Mesothelial cell of epicardium (in vitro differentiated cells): Measurements from ENCODE around the gene PCDHGA7. TPM values are rescaled to one million over a fixed set of nuclear protein-coding genes. Genes with fewer than 3 reads are reported as not detected.
"Not testable (repeated sequence)": the region's sequence is repeated elsewhere in the genome, so short reads cannot be mapped to it uniquely, and the experiment has no call there.

ENCODE experiments used
- DNase-seq, 2 experiments: peaks; one replicate each; pipeline ENCODE4 v3.0.0; 2021; ENCODE audit warnings: low spot score in 2 of 2; ENCODE audit not compliant: unreplicated experiment in 2 of 2
- H3K27ac Mint-ChIP-seq: 2 replicates; pipeline ENCODE4 v1.8.0; 2021; ENCODE audit warnings: mixed read lengths
- H3K27me3 Mint-ChIP-seq: 2 replicates; pipeline ENCODE4 v1.8.0; 2021; ENCODE audit warnings: low read depth, mixed read lengths
- H3K36me3 Mint-ChIP-seq: 2 replicates; pipeline ENCODE4 v1.8.0; 2021; ENCODE audit warnings: mixed read lengths
- H3K4me1 Mint-ChIP-seq: 2 replicates; pipeline ENCODE4 v1.8.0; 2021; ENCODE audit warnings: mixed read lengths
- H3K4me3 Mint-ChIP-seq: 2 replicates; pipeline ENCODE4 v1.8.0; 2021; ENCODE audit warnings: mild to moderate bottlenecking, moderate library complexity, mixed read lengths
- H3K9me3 Mint-ChIP-seq: 2 replicates; pipeline ENCODE4 v1.8.0; 2021; ENCODE audit warnings: mixed read lengths
- total RNA-seq: library from RNA; stranded (reverse); gene quantifications from 3 replicates; pipeline ENCODE4 v1.2.1, GENCODE V29; 2021
- TF ChIP-seq, protein P1 (sequence below): fragments of 200-600 bp; sonication (generic); IDR thresholded peaks from one replicate; pipeline ENCODE4 v1.5.0; 2021; ENCODE audit warnings: antibody characterized with exemption; ENCODE audit not compliant: unreplicated experiment

PCDHGA7 gene
- total RNA-seq, 1 donor from 2014 or later: 0.38 TPM

GRCh38 chr5:141403387-141403786, 20.8 kb downstream of the PCDHGA7 start:
- peaks cover 52% of the 10 kb centered on the region for H3K9me3 Mint-ChIP-seq
- H3K4me3 Mint-ChIP-seq: no peak overlapping the region
- peaks cover 2% of the 10 kb centered on the region for H3K4me1 Mint-ChIP-seq
- peaks cover 56% of the 10 kb centered on the region for H3K36me3 Mint-ChIP-seq
- TF ChIP-seq, protein P1, sequence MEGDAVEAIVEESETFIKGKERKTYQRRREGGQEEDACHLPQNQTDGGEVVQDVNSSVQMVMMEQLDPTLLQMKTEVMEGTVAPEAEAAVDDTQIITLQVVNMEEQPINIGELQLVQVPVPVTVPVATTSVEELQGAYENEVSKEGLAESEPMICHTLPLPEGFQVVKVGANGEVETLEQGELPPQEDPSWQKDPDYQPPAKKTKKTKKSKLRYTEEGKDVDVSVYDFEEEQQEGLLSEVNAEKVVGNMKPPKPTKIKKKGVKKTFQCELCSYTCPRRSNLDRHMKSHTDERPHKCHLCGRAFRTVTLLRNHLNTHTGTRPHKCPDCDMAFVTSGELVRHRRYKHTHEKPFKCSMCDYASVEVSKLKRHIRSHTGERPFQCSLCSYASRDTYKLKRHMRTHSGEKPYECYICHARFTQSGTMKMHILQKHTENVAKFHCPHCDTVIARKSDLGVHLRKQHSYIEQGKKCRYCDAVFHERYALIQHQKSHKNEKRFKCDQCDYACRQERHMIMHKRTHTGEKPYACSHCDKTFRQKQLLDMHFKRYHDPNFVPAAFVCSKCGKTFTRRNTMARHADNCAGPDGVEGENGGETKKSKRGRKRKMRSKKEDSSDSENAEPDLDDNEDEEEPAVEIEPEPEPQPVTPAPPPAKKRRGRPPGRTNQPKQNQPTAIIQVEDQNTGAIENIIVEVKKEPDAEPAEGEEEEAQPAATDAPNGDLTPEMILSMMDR: no peak
- no peak for DNase-seq
- no peaks in the 10 kb centered on the region for H3K27me3 Mint-ChIP-seq
- no peak overlapping the region for H3K27ac Mint-ChIP-seq

DNA sequence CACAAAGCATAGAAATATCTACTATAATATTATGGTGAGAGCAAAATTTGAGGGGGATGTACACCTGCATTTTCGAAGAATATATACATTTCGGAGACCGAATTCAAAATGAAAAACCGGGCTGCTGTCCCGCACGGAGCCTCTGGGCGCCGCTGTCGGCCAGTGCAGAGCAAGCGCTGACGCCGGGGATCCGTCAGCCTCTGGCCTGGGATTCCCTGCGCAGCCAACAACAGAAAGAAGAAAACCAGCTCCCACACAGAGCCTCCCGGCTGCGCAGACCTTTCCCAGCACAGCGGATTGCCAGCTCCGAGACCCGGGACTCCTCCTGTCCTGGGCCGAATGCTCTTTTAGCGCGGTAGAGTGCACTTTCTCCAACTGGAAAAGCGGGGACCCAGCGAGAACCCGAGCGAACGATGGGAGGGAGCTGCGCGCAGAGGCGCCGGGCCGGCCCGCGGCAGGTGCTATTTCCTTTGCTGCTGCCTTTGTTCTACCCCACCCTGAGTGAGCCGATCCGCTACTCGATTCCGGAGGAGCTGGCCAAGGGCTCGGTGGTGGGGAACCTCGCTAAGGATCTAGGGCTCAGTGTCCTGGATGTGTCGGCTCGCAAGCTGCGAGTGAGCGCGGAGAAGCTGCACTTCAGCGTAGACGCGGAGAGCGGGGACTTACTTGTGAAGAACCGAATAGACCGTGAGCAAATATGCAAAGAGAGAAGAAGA, 25.4 kb downstream of the PCDHGA7 start, which contains the start of gene PCDHGB6:
PCDHGB6 (plus strand) TSS at position 232 of the 716 bp plus-strand sequence; CDS start at position 414, 182 bp downstream.
- peaks cover 44% of the 10 kb centered on the region for H3K9me3 Mint-ChIP-seq
- peak; percentile 62 to 85 for DNase-seq
- not testable (repeated sequence) for H3K27me3 Mint-ChIP-seq

GRCh38 chr5:141409598-141410306, 27.2 kb downstream of the PCDHGA7 start:
- TF ChIP-seq, protein P1: no peak
- Mint-ChIP-seq H3K27me3 (no peaks in the 10 kb centered on the region), H3K27ac (no peak overlapping the region), H3K36me3 (peaks cover 66% of the 10 kb centered on the region), H3K9me3 (peaks cover 46% of the 10 kb centered on the region), H3K4me1 (peaks cover 19% of the 10 kb centered on the region), H3K4me3 (no peak overlapping the region)
- no peak for DNase-seq

More for the DNA sequence above, 25.4 kb downstream of the PCDHGA7 start, which contains the start of gene PCDHGB6:
- peak within 1 kb of the TSS; percentile 98 for H3K27ac Mint-ChIP-seq
- TF ChIP-seq, protein P1: peak; percentile 87
- H3K4me3 Mint-ChIP-seq: peak within 1 kb of the TSS; percentile 91
- H3K4me1 Mint-ChIP-seq: peaks cover 12% of the 10 kb centered on the region
- peaks cover 59% of the 10 kb centered on the region for H3K36me3 Mint-ChIP-seq

DNA sequence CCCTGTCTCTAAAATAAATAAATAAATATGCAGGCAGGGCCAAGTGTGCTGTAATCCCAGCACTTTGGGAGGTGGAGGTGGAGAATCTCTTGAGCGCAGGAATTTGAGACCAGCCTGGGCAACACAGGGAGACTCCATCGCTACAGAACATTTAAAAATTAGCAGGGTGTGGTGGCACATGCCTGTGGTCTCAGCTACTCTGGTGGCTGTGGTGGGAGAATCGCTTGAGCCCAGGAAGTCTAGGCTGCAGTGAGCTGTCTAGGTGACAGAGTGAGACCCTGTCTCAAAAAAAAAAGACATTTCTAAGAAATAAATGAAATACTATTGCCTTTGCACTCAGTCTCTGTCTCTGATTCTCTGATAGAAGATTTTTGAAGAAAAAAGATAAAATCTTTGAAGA, 29.0 kb downstream of the PCDHGA7 start:
- Mint-ChIP-seq H3K9me3 (peaks cover 47% of the 10 kb centered on the region), H3K27me3 (no peaks in the 10 kb centered on the region), H3K4me1 (peaks cover 19% of the 10 kb centered on the region), H3K4me3 (peak overlapping the region; percentile 30), H3K27ac (no peak overlapping the region), H3K36me3 (peaks cover 69% of the 10 kb centered on the region)
- DNase-seq: no peak
- TF ChIP-seq, protein P1: no peak

DNA sequence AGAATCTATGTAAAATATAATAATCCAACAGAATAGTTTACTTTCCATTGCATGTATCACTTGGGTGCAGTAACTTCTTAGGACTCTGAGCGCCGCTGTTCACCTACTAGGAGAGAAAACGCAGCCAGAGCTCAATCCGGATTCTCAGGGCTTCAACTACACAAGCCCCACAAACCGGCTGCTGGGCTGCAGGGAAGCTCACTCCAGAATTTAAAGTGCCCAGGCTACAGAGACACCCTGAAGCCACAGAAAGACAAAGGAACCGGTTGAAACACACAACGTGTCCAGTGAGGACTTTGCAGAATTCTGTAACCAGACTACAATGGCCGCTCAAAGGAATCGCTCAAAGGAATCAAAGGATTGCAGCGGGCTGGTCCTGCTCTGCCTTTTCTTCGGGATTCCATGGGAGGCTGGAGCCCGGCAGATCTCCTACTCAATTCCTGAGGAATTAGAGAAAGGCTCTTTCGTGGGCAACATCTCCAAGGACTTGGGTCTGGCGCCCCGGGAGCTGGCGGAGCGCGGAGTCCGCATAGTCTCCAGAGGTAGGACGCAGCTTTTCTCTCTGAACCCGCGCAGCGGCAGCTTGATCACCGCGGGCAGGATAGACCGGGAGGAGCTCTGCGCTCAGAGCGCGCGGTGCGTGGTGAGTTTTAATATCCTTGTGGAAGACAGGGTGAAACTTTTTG, 30.5 kb downstream of the PCDHGA7 start, which contains the start of gene PCDHGA10:
PCDHGA10 (plus strand) TSS at position 134 of the 686 bp plus-strand sequence; CDS start at position 323, 189 bp downstream.
- peaks cover 51% of the 10 kb centered on the region for H3K9me3 Mint-ChIP-seq
- TF ChIP-seq, protein P1: peak; percentile 43

More for the DNA sequence above, 30.5 kb downstream of the PCDHGA7 start, which contains the start of gene PCDHGA10:
- peak in 1 of 2 experiments; percentile 48 for DNase-seq
- H3K36me3 Mint-ChIP-seq: peaks cover 70% of the 10 kb centered on the region
- peak within 1 kb of the TSS; percentile 86 for H3K27ac Mint-ChIP-seq
- no peaks in the 10 kb centered on the region for H3K27me3 Mint-ChIP-seq
- peak within 1 kb of the TSS; percentile 81 for H3K4me3 Mint-ChIP-seq
- H3K4me1 Mint-ChIP-seq: peaks cover 19% of the 10 kb centered on the region
